GM18517 (cell line): ENCODE results near the gene LUZP1.
"Not testable (repeated sequence)": the region's sequence is repeated elsewhere in the genome, so short reads cannot be mapped to it uniquely, and the experiment has no call there.

ENCODE experiments used
- ATAC-seq: cut with Tn5 transposase; IDR thresholded peaks from one replicate; pipeline ENCODE4 v1.9.1; 2021; ENCODE audit warnings: mild to moderate bottlenecking, moderate library complexity; ENCODE audit not compliant: unreplicated experiment

Gene LUZP1

DNA sequence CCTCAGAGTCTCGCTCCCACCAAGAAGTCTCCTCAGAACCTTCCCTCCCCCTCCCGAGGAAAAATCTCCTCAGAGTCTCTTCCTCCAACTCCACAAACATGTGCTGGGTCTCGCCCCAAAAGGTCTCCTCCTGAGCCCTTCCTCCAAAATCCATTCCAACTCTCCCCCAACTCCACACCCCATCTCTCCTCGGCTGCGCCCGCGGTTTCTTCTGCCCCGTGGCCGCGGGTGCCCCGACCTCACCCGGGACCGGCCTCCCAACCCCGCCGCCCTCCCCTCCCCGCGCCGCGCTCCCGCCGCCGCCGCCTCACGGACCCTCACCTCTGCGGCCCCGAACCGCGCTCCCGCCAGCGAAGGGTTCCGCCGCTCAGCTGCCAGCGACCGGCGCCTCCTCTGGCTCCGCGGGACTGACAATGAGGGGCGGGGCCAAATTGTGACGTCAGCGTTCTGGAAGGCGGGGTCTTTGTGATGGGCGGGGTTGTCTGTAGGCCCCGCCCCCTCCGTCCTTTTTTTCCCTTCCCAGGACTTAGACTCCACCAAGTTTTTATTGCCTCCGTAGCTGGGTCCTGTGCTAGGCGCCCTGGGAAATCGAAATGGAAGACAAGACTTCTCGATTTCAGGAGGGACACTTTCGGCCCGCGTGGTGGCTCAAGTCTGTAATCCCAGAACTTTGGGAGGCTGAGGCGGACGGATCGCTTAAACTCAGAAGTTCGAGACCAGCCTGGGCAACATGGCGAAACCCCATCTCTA, at the start of gene LUZP1:
LUZP1 (minus strand) TSS at position 412 of the 750 bp plus-strand sequence.
- ATAC-seq: no peak

DNA sequence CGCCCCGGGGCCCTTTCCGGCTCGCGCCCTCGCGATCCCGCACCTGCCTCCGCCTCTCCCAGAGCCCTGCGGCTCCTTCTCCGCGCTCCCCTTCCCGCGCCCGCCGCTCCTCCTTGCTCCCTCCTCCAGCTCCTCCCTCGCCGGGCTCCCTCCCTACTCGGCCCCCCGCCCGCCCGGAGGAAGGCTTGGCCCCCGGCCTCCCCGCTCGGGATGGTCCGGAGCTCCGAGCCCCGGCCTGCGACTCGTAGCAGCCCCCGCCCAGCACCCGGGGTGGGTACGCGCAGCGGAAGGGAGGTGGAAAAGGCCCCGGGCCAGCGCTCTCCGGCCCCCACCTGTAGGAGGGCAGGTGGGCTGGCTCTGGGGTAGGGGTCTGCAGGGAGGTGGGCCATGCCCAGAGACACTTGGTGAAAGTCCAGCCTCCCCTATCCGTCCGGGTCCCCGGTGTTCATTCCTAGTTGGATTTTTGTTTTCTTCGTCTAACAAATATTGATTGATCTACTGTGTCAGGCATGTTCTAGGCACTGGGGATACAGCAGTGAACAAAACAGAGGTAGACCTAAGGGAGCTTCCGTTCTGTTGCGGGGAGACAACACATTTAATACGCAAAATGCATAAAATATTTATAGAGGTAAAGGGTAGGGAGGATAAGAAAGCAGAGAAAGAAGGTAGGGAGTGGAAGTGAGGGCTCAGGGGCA, 48.9 kb upstream of the LUZP1 start, which contains the start of gene HTR1D:
HTR1D (minus strand) TSS at position 82 of the 695 bp plus-strand sequence. CDS start 23,283 bp downstream, outside the sequence.
- no peak for ATAC-seq

DNA sequence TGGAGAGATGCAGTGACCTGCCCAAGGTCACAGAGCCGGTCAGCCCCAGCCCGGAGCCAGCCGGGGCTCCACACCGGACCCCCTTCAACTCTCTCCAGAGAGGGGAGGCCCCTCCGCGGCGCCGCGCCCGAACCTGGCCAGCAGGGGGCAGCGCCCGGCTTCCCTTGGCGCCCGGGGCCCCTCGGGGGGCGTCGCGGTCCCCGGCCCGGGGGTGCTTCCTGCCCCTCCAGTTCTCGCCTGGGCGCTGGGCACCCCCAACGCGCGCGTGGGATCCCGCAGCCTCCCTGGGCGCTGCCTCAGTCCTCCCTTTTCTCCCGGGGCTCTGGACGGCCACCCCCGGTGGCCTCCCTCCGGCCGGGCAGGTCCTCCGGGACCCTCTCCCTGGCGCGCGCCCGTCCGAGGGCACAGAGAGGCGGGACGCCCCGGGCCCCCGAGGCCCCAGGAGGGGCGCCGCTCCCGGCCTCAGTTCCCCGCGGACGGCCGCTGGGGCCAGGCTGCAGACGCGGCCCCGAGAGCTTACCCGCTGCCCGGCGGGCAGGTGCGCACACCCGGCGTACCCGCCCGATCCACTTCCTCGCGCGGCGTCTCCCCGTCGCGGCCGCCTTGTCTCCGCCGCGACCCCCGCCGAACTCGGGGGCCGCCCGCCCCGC, 48.2 kb upstream of the LUZP1 start:
- ATAC-seq: no peak

DNA sequence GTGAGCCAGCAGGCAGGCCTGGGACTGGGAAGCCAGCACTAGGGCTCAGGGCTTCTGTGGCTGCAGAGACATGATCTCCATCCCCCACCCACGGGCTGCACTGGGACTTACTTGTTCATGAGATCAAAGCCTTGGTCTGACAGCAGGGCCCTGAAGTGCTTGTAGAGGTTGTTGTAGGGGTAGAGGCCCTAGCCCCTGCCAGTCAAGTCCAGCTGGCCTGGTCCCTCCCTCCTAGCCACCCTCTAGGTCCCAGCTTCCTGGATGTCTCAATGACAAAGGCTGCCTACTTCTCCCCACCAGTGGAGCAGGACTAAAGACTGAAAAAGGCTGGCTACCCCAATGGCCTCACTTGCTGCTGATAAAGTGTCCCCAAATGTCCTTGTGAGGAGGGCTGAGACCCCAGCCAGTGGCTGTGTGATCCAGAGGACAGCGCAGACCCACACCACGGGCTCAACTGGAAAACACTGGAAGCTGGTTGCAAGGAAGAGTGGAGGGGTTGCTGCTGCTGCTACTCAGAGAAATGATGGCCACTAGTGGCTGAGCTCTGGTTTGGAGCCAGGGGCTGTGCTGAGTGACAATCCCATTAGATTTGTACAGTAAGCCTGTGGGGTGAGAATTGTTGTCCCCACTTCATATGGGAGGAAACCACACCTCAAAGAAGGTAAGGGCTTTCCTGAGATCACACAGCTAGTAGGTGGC, 47.2 kb upstream of the LUZP1 start:
- no peak for ATAC-seq

DNA sequence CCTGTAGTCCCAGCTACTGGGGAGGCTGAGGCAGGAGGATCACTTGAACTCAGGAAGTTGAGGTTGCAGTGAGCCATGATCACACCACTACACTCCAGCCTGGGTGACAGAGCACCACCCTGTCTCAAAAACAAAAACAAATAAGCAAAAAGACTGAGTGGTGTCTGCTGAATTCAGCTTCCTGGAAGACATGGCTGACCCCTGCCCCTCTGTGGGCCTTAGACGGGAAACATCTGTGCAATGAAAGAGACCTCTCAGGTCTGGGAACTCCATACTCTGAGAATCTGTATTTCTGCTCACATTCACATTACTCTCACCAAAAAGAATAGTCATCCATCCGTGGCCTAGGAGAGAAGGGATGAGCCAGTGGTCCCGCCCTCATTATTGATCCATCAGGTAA, 46.6 kb upstream of the LUZP1 start:
- no peak for ATAC-seq

DNA sequence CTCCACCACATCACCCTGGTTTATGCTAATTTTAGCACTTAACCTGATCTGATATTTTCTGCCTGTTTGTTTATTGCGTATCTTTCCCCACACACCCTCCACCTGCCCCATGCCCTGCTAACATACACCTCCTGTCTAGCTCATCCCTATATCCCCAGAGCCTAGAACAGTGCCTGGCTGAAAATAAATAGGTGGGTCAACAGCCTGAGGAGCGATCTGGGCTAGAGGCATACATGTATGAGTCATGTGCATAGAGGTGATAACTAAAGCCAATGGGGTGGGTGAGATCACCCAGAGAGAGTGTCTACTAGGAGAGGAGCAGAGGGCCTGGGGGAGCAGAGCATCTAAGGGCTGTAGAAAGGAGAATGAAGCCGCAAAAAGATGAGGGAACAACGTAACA, 46.0 kb upstream of the LUZP1 start:
- no peak for ATAC-seq

DNA sequence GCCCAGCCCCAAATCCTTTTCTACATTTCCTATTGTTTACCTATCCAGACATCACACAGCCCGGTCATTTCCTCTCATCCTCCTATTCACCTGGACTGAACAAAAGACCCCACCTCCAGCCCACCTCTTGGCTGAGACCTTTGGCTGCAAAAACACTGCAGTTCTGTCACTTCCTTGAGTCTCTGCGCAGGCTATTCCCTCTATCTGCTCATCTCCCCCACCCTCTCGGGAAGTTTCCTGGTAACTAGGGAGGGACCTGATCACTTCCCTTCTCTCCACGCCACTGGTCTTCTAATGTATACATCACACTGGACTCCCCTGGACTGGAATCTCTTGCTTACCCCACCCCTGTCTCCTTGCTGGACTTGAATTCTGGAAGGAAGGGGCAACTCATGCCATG, 43.3 kb upstream of the LUZP1 start:
- no peak for ATAC-seq

DNA sequence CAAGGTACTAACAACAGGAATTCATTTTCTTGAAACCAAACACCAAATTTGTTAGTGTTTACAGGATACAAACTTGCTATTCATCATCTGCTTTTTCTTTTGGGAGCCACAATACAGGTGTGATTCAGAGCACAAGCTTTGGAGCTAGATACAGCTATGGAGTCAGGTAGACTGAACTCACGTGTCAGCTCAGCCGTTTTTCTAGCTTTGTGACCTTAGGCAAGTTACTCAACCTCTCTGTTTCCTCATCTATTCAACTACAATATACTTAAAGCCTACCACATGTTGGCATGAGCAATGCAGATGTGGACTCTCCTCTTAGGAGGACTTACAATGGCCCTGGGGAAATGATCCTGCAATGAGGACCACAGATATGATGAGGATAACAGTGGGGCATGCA, 42.3 kb upstream of the LUZP1 start:
- no peak for ATAC-seq

DNA sequence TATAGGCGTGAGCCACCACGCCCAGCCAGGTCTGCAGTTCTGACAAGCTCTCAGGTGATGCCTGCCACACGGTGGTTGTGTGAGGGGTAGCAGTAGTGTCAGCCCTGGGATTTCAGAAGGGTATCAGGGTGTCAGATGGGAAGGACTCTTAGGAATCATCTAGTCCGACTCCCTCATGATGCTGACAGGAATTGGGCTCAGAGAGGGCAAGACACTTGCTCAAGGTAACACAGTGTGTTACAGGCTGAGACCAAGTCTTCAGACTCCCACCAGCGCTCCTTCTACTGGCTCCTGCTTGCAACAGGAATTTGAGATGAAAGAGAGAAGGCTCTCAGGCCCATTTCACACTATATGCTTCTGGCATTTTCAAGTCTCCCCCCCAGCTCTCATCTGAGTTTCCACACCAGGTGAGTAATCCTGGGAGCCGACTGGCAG, 41.7 kb upstream of the LUZP1 start:
- ATAC-seq: no peak

DNA sequence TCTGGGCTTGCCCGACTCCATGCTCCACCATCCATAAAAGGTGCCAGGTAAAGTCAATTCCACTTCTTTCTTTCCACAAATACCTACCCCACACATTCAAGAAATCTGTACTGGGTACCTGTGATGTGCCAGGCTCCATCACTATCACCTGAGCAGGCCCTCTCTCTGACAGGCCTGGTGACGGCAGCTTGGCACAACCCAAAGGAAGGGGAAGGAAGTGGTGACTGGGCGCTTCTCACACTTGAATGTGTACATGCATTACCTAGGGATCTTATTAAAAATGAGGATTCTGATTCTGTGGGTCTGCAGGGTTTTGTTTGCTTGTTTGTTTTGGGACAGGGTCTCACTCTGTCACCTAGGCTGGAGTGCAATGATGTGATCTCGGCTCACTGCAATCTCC, 41.1 kb upstream of the LUZP1 start:
- no peak for ATAC-seq

DNA sequence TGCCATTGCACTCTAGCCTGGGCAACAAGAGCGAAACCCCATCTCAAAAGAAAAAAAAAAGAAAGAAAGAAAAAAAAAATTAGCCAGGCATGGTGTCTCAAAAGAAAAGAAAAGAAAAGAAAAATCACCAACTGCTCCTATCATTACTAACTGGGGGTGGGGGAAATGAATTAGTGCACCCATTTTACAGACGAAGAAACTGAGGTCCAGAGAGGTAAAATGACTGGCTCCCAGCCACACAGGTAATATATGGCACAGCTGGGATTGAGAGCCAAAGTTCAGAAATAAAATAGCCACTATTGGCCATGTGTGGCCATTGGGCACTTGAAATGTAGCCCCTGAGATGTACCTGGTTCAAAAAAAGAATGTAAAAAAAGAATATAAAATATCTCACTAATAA, 39.9 kb upstream of the LUZP1 start:
- ATAC-seq: no peak

DNA sequence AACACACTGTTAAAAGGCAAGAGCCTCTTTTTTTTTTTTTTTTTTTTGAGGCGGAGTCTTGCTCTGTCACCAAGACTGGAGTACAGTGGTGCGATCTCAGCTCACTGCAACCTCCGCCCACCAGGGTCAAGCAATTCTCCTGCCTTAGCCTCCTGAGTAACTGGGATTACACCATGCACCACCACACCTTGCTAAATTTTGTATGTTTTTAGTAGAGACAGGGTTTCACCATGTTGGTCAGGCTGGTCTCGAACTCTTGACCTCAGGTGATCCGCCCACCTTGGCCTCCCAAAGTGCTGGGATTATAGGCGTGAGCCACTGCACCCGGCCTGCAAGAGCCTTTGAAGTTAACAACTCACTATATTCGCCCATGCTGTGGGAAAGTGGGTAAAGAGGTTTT, 39.1 kb upstream of the LUZP1 start:
- ATAC-seq: not testable (repeated sequence)

DNA sequence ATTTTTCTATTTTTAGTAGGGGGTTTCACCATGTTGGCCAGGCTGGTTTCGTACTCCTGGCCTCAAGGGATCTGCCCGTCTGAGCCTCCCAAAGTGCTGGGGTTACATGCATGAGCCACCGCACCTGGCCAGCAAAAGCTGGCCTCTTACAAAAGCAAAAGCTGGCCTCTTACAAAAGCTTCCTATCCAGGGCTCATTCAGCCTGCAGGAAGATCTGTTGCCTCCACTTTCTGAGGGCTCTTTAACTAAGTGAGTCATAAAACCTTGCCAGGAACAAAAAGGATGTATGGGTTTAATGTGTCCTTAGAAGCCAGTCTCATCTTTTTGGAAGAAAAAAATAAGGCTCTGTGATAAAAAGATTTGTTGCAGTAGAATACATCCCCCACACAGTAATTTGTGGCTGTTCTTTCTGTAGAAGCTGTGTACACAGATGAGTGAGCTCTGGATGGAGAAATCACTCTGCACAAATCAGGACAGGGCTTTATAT, 33.6 kb upstream of the LUZP1 start:
- ATAC-seq: no peak

DNA sequence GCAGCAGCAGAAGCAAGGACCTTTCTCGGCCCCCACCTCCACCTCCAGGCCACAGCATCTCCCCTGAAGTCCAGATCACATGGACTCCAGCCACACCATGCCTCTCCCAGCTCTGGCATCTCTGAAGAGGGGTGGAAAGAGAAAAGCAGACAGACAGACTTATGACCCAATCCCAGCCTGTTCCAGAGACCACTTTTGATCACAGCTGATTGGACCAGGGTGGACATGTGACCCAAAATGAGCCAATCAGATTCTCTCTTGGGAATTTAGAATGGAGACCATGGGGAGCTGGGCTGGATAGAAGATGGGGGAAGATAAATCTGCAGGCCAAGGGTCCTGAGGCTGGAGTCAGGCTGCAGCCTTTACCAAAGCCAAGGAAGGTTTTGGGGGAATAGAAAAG, 32.2 kb upstream of the LUZP1 start:
- no peak for ATAC-seq

DNA sequence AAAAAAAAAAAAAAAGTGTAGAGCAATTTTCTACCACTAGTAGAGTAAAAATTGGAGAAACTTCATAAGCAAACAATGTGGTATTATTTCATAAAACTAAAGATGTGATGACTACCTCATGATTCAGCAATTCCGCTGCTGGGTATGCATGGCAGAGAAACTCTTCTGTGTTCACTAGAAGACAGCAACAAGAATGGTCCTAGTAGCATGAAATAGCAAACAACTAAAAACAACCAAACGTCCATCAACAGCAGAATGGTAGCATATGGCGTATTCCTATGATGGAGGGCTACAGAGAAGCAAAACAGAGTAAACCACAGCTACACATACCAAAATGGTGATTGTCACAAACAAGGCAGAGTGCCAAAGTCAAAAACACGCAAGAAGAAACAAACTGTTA, 29.7 kb upstream of the LUZP1 start:
- ATAC-seq: no peak

DNA sequence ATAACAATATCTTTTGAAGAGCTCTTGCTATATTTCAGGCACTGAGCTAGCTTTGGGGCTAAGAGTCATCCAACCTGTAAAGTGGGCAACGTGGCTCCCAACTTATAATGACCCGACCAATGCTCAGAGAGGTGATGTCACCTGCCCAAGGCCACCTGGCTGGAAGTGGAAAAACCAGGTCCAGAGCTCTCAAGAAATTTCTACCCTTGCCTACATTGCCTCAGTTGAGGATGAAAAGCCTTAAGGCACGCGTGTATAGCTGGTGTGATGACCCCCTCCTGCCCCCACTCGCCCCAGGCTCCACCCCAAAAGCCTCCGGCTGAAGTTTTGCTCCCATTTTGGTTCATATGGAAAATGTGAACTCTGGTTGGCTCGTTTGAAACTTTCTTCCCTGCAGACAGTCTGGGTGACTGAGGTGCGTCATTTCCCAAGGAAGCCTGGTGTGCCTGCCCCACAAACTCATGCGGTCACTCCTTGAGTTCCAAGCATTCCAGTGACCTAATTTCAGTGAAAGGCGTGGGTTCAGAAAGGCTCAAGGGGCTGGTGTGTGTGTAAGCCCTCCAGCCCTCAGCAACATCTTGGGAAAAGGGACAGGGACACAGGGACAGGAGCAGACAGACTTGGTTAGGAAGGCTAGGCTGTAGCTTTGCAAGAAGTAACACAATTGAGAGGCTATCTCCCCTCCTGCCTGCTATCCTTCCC, 28.1 kb upstream of the LUZP1 start:
- ATAC-seq: no peak

DNA sequence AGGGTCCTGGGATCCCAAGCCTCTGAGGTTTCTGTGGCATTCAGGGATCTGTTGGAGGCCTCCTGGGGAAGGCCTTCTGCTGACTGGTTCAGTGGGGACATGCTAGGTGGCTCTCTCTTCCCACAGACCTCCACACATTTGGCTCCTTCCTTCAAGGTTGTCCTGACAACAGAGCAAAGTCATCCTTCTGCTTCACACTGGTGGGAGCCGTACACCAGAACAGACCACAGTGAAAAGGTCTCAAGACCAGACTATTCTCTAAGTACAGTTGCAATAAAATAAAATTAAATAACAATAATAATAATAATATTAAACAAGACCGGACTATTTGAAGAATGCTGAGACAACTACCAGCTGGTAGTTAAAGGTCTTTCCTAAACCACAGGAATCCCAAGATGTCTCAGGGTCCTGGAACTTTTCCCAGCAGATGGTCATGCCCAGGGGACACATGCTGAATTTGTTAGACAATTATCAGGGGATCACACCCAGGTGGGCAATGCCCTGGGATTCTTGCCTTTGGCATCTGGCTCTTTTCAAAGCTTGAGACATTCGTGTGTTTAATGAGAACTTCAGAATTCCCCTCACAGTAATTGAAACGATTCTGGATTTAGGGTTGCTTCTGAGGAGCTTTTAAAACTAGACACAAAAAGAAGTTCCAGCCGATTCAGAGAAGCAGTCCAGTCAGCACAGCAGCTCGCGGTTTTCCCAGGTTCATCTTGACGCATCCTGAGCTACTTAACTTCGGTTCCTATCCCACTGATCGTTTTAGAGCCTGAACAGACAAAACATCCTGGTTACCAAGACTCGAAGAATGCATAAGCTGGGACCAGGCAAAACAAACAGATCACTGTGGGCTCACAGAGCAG, 25.7 kb upstream of the LUZP1 start:
- ATAC-seq: no peak

DNA sequence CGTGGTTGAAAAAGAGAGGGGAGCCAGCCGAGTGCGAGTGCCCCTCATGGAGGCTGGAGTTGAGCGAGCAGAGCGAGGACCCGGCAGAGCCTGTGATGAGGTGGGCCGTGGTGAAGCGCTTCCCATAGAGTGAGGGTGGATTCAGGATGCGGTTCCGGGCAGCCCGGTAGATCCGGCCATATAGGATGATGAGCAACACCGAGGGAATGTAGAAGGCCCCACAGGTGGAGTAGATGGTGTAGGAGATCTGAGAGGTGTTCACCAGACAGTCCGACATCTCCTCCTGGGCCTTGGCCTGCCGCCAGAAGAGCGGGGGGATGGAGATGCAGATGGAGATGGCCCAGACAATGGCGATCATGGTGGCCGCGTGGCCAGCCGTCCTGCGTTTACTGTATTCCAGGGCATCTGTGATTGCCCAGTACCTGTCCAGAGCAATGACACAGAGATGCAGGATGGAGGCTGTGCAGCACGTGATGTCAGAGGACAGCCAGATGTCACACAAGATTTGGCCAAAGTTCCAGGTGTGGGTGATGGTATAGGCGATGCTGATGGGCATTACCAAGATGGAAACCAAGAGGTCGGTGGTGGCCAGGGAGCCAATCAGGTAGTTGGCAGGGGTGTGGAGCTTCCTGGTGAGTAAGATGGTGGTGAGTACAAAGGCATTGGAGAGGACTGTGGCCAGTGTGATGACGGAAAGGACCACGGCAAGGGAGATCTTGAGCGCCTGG, 24.9 kb upstream of the LUZP1 start:
- no peak for ATAC-seq

DNA sequence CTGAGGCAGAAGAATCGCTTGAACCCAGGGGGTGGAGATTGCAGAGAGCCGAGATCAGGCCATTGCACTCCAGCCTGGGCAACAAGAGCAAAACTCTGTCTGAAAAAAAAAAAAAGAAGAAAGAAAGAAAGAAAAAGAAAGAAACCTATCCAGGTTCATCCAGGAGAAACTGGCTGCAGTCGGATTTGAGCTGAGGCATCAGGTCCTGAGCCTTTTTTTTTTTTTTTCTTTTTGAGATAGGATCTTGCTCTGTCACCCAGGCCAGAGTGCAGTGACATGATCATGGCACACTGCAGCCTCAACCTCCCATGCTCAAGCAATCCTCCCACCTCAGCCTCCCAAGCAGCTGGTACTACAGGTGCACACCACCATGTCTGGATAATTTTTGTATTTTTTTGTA, 22.5 kb upstream of the LUZP1 start:
- no peak for ATAC-seq
